Muscle layer of duodenum (tissue), 2 donors: ENCODE measurements around the gene ARHGAP42.

Experiments used
- H3K27ac ChIP-seq: one replicate; pipeline ENCODE4 v1.7.0; 2013; ENCODE audit warnings: mild to moderate bottlenecking, low read length
- H3K27me3 ChIP-seq: one replicate; pipeline ENCODE4 v1.7.0; 2013; ENCODE audit warnings: low read depth, mild to moderate bottlenecking, control low read depth, low read length
- H3K36me3 ChIP-seq, 2 donors: one replicate each; pipeline ENCODE4 v1.7.0; 2013; ENCODE audit warnings: low read length in 2 of 2, control low read depth in 1 of 2, mild to moderate bottlenecking in 1 of 2; ENCODE audit not compliant: insufficient read depth in 2 of 2, control insufficient read depth in 1 of 2
- H3K4me1 ChIP-seq, 2 donors: one replicate each; pipeline ENCODE4 v1.7.0; 2013; ENCODE audit warnings: low read length in 2 of 2, mild to moderate bottlenecking in 2 of 2, control low read depth in 1 of 2, moderate library complexity in 1 of 2; ENCODE audit not compliant: insufficient read depth in 2 of 2, control insufficient read depth in 1 of 2
- H3K4me3 ChIP-seq, 2 donors: one replicate each; pipeline ENCODE4 v1.7.0; 2013; ENCODE audit warnings: low read length in 2 of 2, low read depth in 1 of 2, mild to moderate bottlenecking in 1 of 2
- H3K9me3 ChIP-seq, 2 donors: one replicate each; pipeline ENCODE4 v1.7.0; 2013; ENCODE audit warnings: low read length in 2 of 2, control low read depth in 1 of 2, mild to moderate bottlenecking in 1 of 2; ENCODE audit not compliant: control insufficient read depth in 1 of 2
- donor health status: healthy.

Gene ARHGAP42

GRCh38 chr11:100980156-100980555 is 293.1 kb downstream of the ARHGAP42 start:
- Histone ChIP-seq H3K27me3 (no peaks in the 10 kb centered on the region), H3K4me1 (no peaks in the 10 kb centered on the region), H3K27ac (no peak overlapping the region), H3K36me3 (peaks cover 22 to 23% of the 10 kb centered on the region in 2 donors), H3K9me3 (no peaks in the 10 kb centered on the region), H3K4me3 (no peak overlapping the region)

- no peaks in the 10 kb centered on the region for H3K27me3 ChIP-seq
- H3K9me3 ChIP-seq = no peaks in the 10 kb centered on the region
- no peak overlapping the region for H3K4me3 ChIP-seq
- no peaks in the 10 kb centered on the region for H3K4me1 ChIP-seq
- H3K36me3 ChIP-seq = peaks cover 14 to 16% of the 10 kb centered on the region in 2 donors
- no peak overlapping the region for H3K27ac ChIP-seq
Measured at GRCh38 chr11:100981196-100981824, 294.2 kb downstream of the ARHGAP42 start.

GRCh38 chr11:100984668-100985067 is 297.6 kb downstream of the ARHGAP42 start:
- Histone ChIP-seq H3K27me3 (no peaks in the 10 kb centered on the region), H3K36me3 (peaks cover 0 to 4% of the 10 kb centered on the region in 2 donors), H3K4me1 (no peaks in the 10 kb centered on the region), H3K4me3 (no peak overlapping the region), H3K9me3 (no peaks in the 10 kb centered on the region), H3K27ac (no peak overlapping the region)

GRCh38 chr11:100990931-100991330 is 303.8 kb downstream of the ARHGAP42 start:
- Histone ChIP-seq H3K27ac (no peak overlapping the region), H3K4me3 (no peak overlapping the region), H3K4me1 (no peaks in the 10 kb centered on the region), H3K27me3 (no peaks in the 10 kb centered on the region), H3K9me3 (no peaks in the 10 kb centered on the region), H3K36me3 (no peaks in the 10 kb centered on the region)

GRCh38 chr11:100991541-100991940 is 304.5 kb downstream of the ARHGAP42 start:
- Histone ChIP-seq H3K9me3 (no peaks in the 10 kb centered on the region), H3K27ac (no peak overlapping the region), H3K4me3 (no peak overlapping the region), H3K27me3 (no peaks in the 10 kb centered on the region), H3K4me1 (no peaks in the 10 kb centered on the region), H3K36me3 (no peaks in the 10 kb centered on the region)

- no peaks in the 10 kb centered on the region for H3K9me3 ChIP-seq
- H3K27me3 ChIP-seq = no peaks in the 10 kb centered on the region
Measured at GRCh38 chr11:100994966-100995365, 307.9 kb downstream of the ARHGAP42 start.

GRCh38 chr11:100999756-101000155 is 312.7 kb downstream of the ARHGAP42 start:
- no peaks in the 10 kb centered on the region for H3K36me3 ChIP-seq

More at GRCh38 chr11:100994966-100995365, 307.9 kb downstream of the ARHGAP42 start:
- H3K27ac ChIP-seq = no peak overlapping the region
- no peaks in the 10 kb centered on the region for H3K4me1 ChIP-seq
- no peaks in the 10 kb centered on the region for H3K36me3 ChIP-seq
- no peak overlapping the region for H3K4me3 ChIP-seq

GRCh38 chr11:101003468-101003867 is 316.4 kb downstream of the ARHGAP42 start:
- H3K36me3 ChIP-seq = no peaks in the 10 kb centered on the region
- H3K9me3 ChIP-seq = no peaks in the 10 kb centered on the region
- H3K4me1 ChIP-seq = no peaks in the 10 kb centered on the region
- H3K27me3 ChIP-seq = no peaks in the 10 kb centered on the region
- H3K4me3 ChIP-seq = no peak overlapping the region
- no peak overlapping the region for H3K27ac ChIP-seq

More at GRCh38 chr11:100999756-101000155, 312.7 kb downstream of the ARHGAP42 start:
- no peak overlapping the region for H3K27ac ChIP-seq
- H3K9me3 ChIP-seq = no peaks in the 10 kb centered on the region
- no peaks in the 10 kb centered on the region for H3K27me3 ChIP-seq
- no peaks in the 10 kb centered on the region for H3K4me1 ChIP-seq
- H3K4me3 ChIP-seq = no peak overlapping the region

- Histone ChIP-seq H3K27me3 (no peaks in the 10 kb centered on the region), H3K9me3 (no peaks in the 10 kb centered on the region), H3K36me3 (no peaks in the 10 kb centered on the region), H3K4me3 (no peak overlapping the region), H3K4me1 (no peaks in the 10 kb centered on the region), H3K27ac (no peak overlapping the region)
Measured at GRCh38 chr11:101008961-101009689, 322.0 kb downstream of the ARHGAP42 start.

GRCh38 chr11:101009690-101010055 is 322.6 kb downstream of the ARHGAP42 start:
- Histone ChIP-seq H3K9me3 (no peaks in the 10 kb centered on the region), H3K27me3 (no peaks in the 10 kb centered on the region), H3K4me1 (no peaks in the 10 kb centered on the region), H3K27ac (no peak overlapping the region), H3K4me3 (no peak overlapping the region), H3K36me3 (no peaks in the 10 kb centered on the region)

GRCh38 chr11:101010899-101011298 is 323.8 kb downstream of the ARHGAP42 start:
- H3K4me3 ChIP-seq = no peak overlapping the region
- no peaks in the 10 kb centered on the region for H3K4me1 ChIP-seq
- H3K36me3 ChIP-seq = no peaks in the 10 kb centered on the region
- H3K27ac ChIP-seq = no peak overlapping the region
- H3K9me3 ChIP-seq = no peaks in the 10 kb centered on the region
- H3K27me3 ChIP-seq = no peaks in the 10 kb centered on the region
